ENCODE measurements around the gene SLC16A3.

SLC16A3 gene

DNA sequence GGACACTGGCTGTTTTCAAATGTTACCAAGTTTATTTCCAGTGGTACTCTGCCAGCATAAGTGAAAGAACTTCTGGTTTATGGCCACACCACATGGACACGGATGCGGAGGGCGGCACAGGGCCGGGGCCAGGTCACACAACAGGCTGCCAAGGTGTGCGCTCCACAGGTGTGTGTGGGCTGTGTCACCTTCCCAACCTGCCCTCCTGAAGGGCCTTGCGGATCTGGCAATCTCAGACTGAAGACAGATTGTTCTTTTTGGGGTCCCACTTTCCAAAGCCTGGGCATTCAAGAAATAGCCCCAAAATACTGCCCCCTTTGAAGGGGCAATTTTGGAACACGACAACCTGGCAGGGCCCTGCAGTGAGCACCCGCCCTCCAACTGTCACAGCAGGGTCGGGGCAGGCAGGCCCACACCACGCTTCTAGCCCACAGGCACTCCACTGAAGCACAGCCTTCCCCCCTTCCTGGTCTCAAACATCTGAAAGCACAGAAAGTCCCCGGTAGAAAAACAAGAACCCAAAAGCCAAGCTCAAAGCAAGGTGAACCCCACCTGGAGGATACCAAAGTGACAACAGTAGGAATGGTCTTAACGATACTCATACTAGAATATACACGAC lies 41.1 kb downstream of the SLC16A3 start:
- DNase-seq = no peak

DNA sequence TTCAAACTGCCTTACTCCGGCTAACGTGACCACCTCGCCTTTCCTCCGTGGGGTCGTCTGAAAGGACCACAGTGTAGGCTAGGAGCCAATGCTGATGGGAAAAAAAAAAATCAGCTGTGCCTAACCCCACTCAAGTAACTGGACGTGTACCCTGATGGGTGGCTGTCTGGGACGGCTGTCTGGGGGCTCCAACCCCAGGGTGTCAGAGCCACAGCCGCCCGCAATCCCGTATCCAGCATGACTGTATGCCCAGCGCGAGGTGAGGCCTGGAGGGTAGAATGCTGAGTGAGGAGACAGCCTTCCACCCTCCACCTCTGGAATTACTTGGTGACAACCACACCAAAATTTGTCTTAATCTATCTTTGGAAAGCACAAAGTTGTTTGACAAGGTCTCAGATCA lies 41.8 kb downstream of the SLC16A3 start:
- no peak for DNase-seq

GRCh38 chr17:82271401-82271800 lies 42.6 kb downstream of the SLC16A3 start:
- no peak for DNase-seq

- peak; percentile 37 for DNase-seq
Observed at GRCh38 chr17:82272495-82273326, 43.9 kb downstream of the SLC16A3 start.

- peak; percentile 94 for DNase-seq
Observed at GRCh38 chr17:82273327-82274133, 44.7 kb downstream of the SLC16A3 start, which contains the start of gene CSNK1D. Gene CSNK1D (minus strand): TSS chr17:82273700. CDS start chr17:82273381, 319 bp downstream.

DNA sequence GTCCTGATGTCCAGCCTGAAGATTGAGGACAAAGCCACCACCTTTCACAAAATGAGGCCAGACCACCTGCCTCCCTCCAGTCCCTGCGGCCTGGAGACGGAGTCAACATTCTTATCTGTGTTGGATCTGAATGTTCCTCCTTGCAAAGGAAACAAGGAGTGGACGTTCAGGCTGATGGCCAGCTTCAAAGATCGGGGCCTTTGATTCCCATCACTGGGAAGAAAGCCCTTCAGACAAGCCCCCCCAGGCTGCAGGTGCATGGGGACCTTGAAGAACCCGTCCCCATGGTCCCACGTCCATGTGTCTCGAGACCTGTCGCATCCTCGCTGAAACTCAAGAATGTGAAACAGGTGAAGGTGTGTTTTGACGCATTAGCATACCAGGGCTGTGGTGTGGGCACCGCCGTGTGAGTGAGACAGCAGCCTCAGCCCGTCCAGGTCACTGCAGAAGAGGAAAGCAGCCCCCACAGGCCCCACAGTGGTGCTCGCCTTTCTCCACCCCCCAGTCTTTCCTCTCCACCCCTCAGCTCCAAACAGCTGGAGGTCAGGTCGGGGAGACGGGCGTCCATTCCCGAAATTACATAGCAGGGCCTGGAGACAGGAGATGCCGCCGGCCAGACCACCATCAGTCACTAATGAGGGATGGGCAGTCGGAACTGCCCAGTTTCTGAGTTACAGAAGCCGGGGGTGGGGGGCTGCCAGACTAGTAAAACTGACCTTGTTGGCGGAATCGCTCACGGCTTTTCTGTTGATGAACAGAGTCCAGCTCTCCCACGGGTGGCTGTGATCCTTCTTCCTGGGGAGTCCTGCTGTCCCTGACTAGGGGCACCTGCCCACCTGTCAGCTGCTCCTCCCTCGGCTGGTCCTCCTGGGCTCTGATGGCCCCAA lies 45.5 kb downstream of the SLC16A3 start:
- DNase-seq = no peak

DNA sequence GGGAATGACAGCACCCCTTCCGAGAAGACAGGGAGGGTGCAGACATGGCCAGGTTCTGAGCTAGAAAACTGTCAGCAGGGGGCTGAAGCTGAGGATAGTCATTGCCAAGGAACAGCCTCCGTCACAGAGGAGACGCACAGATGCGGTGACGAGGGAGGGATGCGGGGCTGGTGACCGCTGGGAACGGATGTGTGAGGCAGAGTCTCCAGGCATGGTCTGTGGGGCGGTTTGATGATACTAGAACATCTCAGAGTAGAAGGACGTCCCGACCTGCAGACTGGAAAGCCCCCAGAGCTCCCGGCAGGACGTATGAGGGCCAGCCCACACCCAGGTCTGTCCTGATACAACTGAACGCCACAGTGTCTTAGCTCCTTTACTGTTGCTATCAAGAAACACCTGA lies 46.5 kb downstream of the SLC16A3 start:
- no peak for DNase-seq

GRCh38 chr17:82276938-82277337 lies 48.1 kb downstream of the SLC16A3 start:
- DNase-seq = no peak

GRCh38 chr17:82277851-82278250 lies 49.0 kb downstream of the SLC16A3 start:
- DNase-seq = no peak

GRCh38 chr17:82278308-82278707 lies 49.5 kb downstream of the SLC16A3 start:
- no peak for DNase-seq

DNA sequence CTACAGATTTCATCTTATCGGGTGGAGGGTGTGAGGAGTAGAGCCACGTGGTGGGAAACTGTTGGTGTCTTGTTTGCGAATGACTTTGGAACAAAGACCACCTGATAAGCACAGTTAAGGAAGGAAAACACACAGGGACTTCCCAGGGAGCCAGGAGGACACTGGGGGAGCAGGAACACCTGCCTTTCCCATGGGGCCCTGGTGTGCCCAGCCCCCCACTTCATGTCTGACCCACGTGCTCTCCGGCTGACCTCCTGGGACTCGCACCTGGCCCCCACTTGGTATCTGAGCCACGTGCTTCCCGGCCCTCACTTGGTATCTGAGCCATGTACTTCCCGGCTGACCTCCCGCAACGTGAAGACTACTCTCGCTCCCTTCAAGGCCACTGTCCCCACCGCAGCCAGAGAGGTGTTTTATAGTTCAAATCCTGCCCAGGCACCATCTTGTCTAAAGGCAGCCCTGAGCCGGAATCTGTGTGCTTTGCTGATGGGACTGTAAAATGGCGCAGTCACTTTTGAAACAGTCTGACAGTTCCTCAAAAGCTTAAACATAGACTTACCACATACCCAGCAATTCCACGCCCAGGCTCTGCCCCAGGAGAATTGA lies 50.0 kb downstream of the SLC16A3 start:
- no peak for DNase-seq

DNA sequence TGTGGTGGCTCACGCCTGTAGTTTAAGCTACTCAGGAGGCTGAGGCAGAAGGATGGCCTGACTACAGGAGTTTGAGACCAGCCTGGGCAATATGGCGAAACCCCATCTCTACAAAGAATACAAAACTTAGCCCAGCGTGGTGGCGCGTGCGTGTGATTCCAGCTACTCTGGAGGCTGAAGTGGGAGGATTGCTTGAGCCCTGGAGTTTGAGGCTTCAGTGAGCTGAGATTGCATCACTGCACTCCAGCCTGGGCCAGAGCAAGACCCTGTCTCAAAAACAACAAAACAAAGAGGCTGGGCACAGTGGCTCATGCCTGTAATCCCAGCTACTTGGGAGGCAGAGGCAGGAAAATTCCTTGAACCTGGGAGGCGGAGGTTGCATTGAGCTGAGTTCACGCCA lies 51.7 kb downstream of the SLC16A3 start:
- DNase-seq = no peak

GRCh38 chr17:82281076-82281475 lies 52.2 kb downstream of the SLC16A3 start:
- no peak for DNase-seq

GRCh38 chr17:82281502-82282238 lies 52.8 kb downstream of the SLC16A3 start:
- DNase-seq = peak; percentile 25

DNA sequence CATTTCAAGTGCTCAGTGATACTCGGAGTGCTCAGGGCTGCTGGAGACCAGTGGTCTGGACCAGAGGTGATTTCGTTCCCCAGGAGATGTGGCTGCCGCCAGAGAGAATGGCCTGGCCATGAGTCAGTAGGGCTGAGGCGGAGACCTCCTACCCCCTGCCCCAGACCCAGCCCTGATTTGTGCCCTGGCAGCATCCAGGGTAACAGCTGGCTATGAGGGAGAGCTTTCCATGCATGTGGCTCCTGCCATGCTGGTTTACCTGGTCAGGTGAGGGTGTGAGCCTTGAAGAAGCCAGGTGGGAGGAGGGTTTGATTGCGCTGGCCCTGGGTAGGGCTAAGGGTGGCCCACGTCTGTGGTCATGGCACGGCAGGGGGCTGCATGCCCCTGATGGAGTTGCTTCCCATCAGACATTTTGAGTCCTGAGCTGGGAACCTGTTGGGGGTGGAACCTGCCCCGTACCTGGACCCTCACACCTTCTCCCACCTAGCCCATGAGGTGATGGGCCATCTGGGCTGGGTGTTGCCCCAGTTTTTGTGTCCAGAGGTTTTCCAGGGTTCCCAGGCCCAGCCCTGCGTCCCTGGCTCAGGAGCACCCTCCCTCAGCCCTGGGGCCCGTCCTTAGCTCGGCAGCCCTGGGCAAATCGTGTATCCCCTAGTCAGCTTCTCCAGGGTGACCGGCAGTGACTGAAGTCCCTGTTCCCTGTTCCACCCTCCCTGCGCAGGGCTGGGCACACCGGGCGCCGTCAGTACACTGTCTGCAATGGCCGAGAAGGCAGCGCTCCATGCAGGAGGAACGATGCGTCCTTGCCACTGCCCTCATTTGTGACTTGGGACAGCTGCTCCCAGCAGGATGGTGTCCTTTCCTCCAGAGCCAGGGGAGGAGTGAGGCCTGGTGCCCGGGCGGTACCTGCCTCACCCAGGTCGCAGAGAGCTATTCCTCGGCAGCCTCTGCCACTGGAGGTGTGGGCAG lies 53.7 kb downstream of the SLC16A3 start:
- no peak for DNase-seq

DNA sequence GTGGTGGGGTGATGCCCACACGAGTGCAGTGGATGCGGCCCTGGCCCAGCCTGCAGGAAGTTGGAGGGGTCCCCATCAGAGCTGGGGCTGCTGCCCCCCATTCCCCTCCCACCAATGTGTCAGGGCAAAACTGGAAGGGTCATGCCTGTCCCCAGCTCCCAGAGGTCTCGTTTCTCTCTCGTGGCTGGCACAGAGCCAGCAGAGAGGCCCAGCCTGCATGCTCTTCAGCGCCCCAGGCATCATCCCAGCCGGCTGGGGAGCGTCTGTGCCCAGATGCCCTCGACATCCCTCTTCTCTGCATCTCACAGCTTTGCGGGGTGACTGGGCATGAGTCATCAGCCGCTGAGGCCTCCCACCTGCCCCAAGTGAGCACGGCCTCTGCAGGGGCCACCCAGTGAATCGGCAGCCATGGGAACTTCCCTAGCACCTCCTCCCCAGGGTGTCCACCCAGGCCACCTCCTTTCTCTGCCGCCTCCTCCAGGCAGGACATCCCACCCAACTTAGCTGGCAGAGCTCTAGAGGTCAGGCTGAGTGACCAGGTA lies 54.4 kb downstream of the SLC16A3 start:
- DNase-seq = peak; percentile 36

GRCh38 chr17:82285141-82285540 lies 56.3 kb downstream of the SLC16A3 start:
- DNase-seq = no peak

DNA sequence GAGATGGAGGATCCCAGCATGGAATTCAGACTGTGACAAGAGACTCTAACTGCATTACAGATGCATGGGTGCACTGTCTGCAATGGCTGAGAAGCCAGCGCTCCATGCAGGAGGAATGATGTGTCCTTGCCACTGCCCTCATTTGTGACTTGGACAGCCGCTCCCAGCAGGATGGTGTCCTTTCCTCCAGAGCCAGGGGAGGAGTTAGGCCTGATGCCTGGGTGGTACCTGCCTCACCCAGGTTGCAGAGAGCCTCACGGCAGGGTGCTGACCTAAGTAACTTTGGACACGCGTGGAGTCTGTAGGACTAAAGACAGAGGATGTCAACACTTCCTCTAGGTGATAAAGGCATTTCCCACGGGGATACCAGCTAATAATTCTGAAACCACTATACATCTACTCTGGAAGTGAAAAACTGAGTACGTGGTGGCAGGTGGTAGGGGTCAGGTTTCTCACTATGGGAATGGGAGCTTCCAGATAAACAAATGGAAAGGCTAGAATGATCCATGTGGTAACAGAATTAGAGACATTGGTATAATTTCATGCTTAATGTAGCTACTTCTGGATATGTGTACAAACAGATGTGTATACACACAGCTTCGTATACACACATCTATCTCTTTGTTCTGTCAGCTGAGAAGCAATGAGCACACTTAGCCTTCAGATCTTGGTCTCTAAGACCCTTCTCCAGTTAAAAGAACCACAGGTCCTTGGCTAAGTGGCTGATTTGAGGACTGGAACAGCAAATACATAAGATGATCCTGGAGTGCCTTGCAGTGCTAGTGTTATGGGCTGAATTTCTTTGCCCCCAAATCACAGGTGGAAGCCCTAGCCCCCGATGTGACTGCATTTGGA lies 58.4 kb downstream of the SLC16A3 start:
- no peak for DNase-seq

Measured in activated naive CD4-positive, alpha-beta T cell treated with anti-CD3 and anti-CD28 coated beads, Interleukin-2, amount 50 U/mL, for 16 hours (primary cell).